HepG2 (cell line): ENCODE data around the gene FANCG. TPM values are rescaled to one million over a fixed set of nuclear protein-coding genes. Genes with fewer than 3 reads are reported as not detected.

Experiments
- ATAC-seq: fragments of 200-7000 bp; cut with Tn5 transposase; 3 replicates; pipeline ENCODE4 v1.9.1; 2020; ENCODE audit warnings: mild to moderate bottlenecking, moderate library complexity
- BruUV-seq: library from RNA; stranded (reverse); fragments of 400-500 nt; replicated peaks from 2 replicates; lab custom pipeline; 2021; lab: Mats Ljungman, UMichigan
- CTCF ChIA-PET: fragments of 300-600 bp; formaldehyde crosslinking; extraction: SDS; loops from one replicate; lab custom pipeline; 2021; ENCODE audit warnings: low total read pairs, inconsistent platforms, low intra/inter-chr PET ratio; lab: Yijun Ruan, JAX
- POLR2A ChIA-PET: fragments of 350-600 bp; sonication (Branson Sonifier 250); formaldehyde crosslinking; loops from one replicate; lab custom pipeline; 2020; ENCODE audit warnings: antibody characterized with exemption, inconsistent platforms; lab: Yijun Ruan, JAX
- DNase-seq: peaks from one replicate; pipeline ENCODE4 v3.0.0-alpha.2; 2015; ENCODE audit warnings: low spot score
- FAIRE-seq: peaks from 3 replicates; lab custom pipeline; 2011; peaks lifted over from hg19 to GRCh38; lab: Jason Lieb, UNC
- H2AFZ ChIP-seq: one replicate; pipeline ENCODE4 v1.6.1; 2011; ENCODE audit warnings: low read length, inconsistent platforms
- H3K27ac ChIP-seq: fragments of 300-600 bp; 3 replicates; pipeline ENCODE4 v1.8.0; 2011; ENCODE audit warnings: mixed run types, mild to moderate bottlenecking, mixed read lengths, low read length, inconsistent platforms; ENCODE audit not compliant: insufficient read depth; ENCODE audit errors: extremely low read length
- H3K27me3 ChIP-seq, 2 experiments: fragments of 200-600 bp in 1 of 2; 2 replicates in 1 of 2; 3 replicates in 1 of 2; pipeline versions ENCODE4 v1.6.0 to v1.8.0; 2011; ENCODE audit warnings: low read length in 2 of 2, mild to moderate bottlenecking in 2 of 2, moderate library complexity in 2 of 2, inconsistent platforms in 1 of 2; ENCODE audit not compliant: insufficient read depth in 2 of 2, control insufficient read depth in 1 of 2
- H3K36me3 ChIP-seq, 2 experiments: fragments of 200-600 bp in 1 of 2; replicated peaks in 1 of 2; 2 replicates in 1 of 2; 3 replicates in 1 of 2; pipeline versions ENCODE4 v1.5.1 to v1.8.0; 2011; ENCODE audit warnings: low read length in 2 of 2, inconsistent platforms in 1 of 2; ENCODE audit not compliant: insufficient read depth in 2 of 2, control insufficient read depth in 1 of 2
- H3K4me1 ChIP-seq: 2 replicates; pipeline ENCODE4 v1.5.1; 2012; ENCODE audit warnings: low read length, inconsistent platforms; ENCODE audit not compliant: insufficient read depth
- H3K4me2 ChIP-seq: 2 replicates; pipeline ENCODE4 v1.6.0; 2011; ENCODE audit warnings: low read depth, low read length, inconsistent platforms
- H3K4me3 ChIP-seq, 3 experiments: fragments of 200-600 bp in 1 of 3; sonication (generic), shearing (Covaris generic) in 1 of 3; replicated peaks in 1 of 3; 2 replicates each; pipeline ENCODE4 v1.5.1; 2011 to 2016; ENCODE audit warnings: low read length in 3 of 3, inconsistent platforms in 2 of 3, low read depth in 2 of 3, mild to moderate bottlenecking in 2 of 3, control low read depth in 1 of 3, mixed read lengths in 1 of 3; ENCODE audit not compliant: insufficient read depth in 1 of 3
- H3K79me2 ChIP-seq: one replicate; pipeline ENCODE4 v1.6.1; 2011; ENCODE audit warnings: low read length, inconsistent platforms; ENCODE audit not compliant: insufficient read depth
- H3K9ac ChIP-seq: 2 replicates; pipeline ENCODE4 v1.6.0; 2011; ENCODE audit warnings: mild to moderate bottlenecking, low read depth, low read length, inconsistent platforms; ENCODE audit not compliant: insufficient read depth
- H3K9me3 ChIP-seq: 2 replicates; pipeline ENCODE4 v1.5.1; 2012; ENCODE audit warnings: mild to moderate bottlenecking, low read length
- H4K20me1 ChIP-seq: 2 replicates; pipeline ENCODE4 v1.6.0; 2011; ENCODE audit warnings: inconsistent platforms, mild to moderate bottlenecking, low read length, moderate library complexity; ENCODE audit not compliant: insufficient read depth
- ATF1 ChIP-seq: IDR thresholded peaks from 2 replicates; pipeline ENCODE4 v1.6.1; 2016; ENCODE audit warnings: mild to moderate bottlenecking, control low read depth
- GABPA ChIP-seq, 2 experiments: IDR thresholded peaks; 2 replicates each; pipeline ENCODE4 v1.6.1; 2011 to 2016; ENCODE audit warnings: low read depth in 2 of 2, low read length in 1 of 2, missing biosample characterization in 1 of 2, missing genetic modification characterization in 1 of 2
- GTF3A ChIP-seq: sonication (generic); formaldehyde crosslinking; conservative IDR thresholded peaks from 2 replicates; pipeline ENCODE4 v1.4.0; 2020; ENCODE audit warnings: mild to moderate bottlenecking, missing genetic modification reagents
- KLF6 ChIP-seq: IDR thresholded peaks from 2 replicates; pipeline ENCODE4 v1.8.0; 2016; ENCODE audit warnings: missing biosample characterization, missing genetic modification reagents
- MAFG ChIP-seq: sonication (generic); formaldehyde crosslinking; IDR thresholded peaks from 2 replicates; pipeline ENCODE4 v1.5.1; 2020; ENCODE audit warnings: mild to moderate bottlenecking, missing genetic modification reagents
- PAF1 ChIP-seq: IDR thresholded peaks from 2 replicates; pipeline ENCODE4 v1.6.1; 2016; ENCODE audit warnings: missing genetic modification reagents, missing compliant biosample characterization
- U2AF1 ChIP-seq: fragments of 200-400 bp; formaldehyde crosslinking; optimal IDR thresholded peaks from 2 replicates; pipeline ENCODE3; 2017; ENCODE audit warnings: mild to moderate bottlenecking, low read depth, low read length
- ZNF251 ChIP-seq: sonication (generic); formaldehyde crosslinking; IDR thresholded peaks from 2 replicates; pipeline ENCODE4 v1.9.0; 2021; ENCODE audit warnings: mild to moderate bottlenecking, missing genetic modification reagents
- ZNF879 ChIP-seq: sonication (generic); formaldehyde crosslinking; IDR thresholded peaks from 2 replicates; pipeline ENCODE4 v1.8.1; 2023; ENCODE audit warnings: missing genetic modification reagents
- WGBS: methylation state at CpG from one replicate; pipeline ENCODE4 v1.1.6; 2017; ENCODE audit warnings: low lambda C conversion rate; 5-methylcytosine and 5-hydroxymethylcytosine counted together
- in situ Hi-C: cut with HindIII; loops from 2 replicates; pipeline ENCODE4 v1.10.0; 2017; ENCODE audit warnings: low pct_unique_long_range_greater_than_20kb; ENCODE audit not compliant: extremely low pct_ligation_motif_present
- intact Hi-C: fragments of 100-400 bp; cut with micrococcal nuclease; formaldehyde crosslinking; loops from one replicate; pipeline ENCODE4 v1.10.0; 2022; ENCODE audit not compliant: unreplicated experiment
- polyA plus RNA-seq, 8 experiments: library from polyadenylated mRNA; depleted of rRNA in 3 of 8; stranded (reverse) in 7 of 8; unstranded in 1 of 8; fragments of >200 nt; fragmentation: Illumina TruSeq in 4 of 8; extraction: Trizol in 4 of 8; gene quantifications; 2 replicates each; pipeline versions ENCODE4 v1.2.1 to v1.2.3, GENCODE V29; 2011 to 2016; ENCODE audit warnings: low read depth in 4 of 8, missing spikeins in 1 of 8, mixed read lengths in 1 of 8; ENCODE audit not compliant: insufficient read depth in 1 of 8
- total RNA-seq, 5 experiments: library from RNA; depleted of rRNA; stranded (reverse); fragments of >200 nt; fragmentation: Illumina TruSeq; extraction: Trizol; gene quantifications; 2 replicates each; pipeline ENCODE4 v1.2.3, GENCODE V29; 2016; ENCODE audit warnings: low read depth in 1 of 5
- TF ChIP-seq, protein P1 (sequence below): sonication (generic); formaldehyde crosslinking; IDR thresholded peaks from 2 replicates; pipeline ENCODE4 v1.8.1; 2022; ENCODE audit warnings: mild to moderate bottlenecking, missing genetic modification reagents
- TF ChIP-seq, protein P2 (sequence below): sonication (generic); formaldehyde crosslinking; IDR thresholded peaks from 2 replicates; pipeline ENCODE4 v1.8.0; 2022; ENCODE audit warnings: mild to moderate bottlenecking, missing genetic modification reagents, moderate library complexity

The FANCG gene
- total and polyA plus RNA-seq, 2 of the 13 experiments (the other 11 are each of a cell fraction or from before 2014, with no cell fraction given): 14.4 to 45.1 TPM

DNA sequence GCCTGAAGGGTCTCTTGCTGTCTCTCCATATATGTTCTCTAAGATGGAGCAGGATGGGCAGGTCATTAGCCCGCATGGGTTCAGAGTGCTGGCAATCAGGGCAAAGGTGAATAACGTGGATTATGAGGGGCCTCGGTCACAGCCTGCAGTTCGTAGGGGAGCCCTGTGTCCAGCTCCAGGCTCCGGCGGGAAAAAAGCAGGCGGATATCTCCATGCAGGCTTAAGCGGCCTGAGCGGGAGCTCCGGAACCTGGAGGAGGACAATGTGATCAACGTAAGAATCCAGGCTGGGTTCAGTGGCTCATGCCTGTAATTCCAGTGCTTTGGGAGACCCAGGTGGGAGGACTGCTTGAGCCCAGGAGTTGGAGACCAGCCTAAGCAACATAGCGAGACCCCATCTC is 25.4 kb upstream of the FANCG start:
- Histone ChIP-seq H3K27ac (no peak overlapping the region), H3K9ac (no peak overlapping the region), H3K36me3 (peaks cover 7 to 19% of the 10 kb centered on the region in 2 experiments; a peak in 4 of 5 replicates), H3K9me3 (no peaks in the 10 kb centered on the region), H3K79me2 (peaks cover 16% of the 10 kb centered on the region), H3K4me3 (no peak overlapping the region), H3K4me2 (no peak overlapping the region), H3K4me1 (peaks cover 23% of the 10 kb centered on the region), H4K20me1 (no peaks in the 10 kb centered on the region), H2AFZ (no peak overlapping the region), H3K27me3 (no peaks in the 10 kb centered on the region; a peak in 1 of 5 replicates)
- DNase-seq (no peak), FAIRE-seq (no peak), ATAC-seq (no peak)
- WGBS: 93% methylated on average over 12 of the region's 12 CpGs
- in situ Hi-C loops (no loop called here), intact Hi-C loops (no loop called here)
- ChIA-PET CTCF (no interaction called here), POLR2A (no interaction called here)
- no TSS peak for BruUV-seq
- TF ChIP-seq ZNF251 (no peak), GABPA (IDR thresholded peaks at IDR 0.05; ENCODE audit: low read depth, low read length) (no peak), GABPA (CRISPR knock-in tag; IDR thresholded peaks at IDR 0.05; ENCODE audit: low read depth) (no peak), PAF1 (no peak), U2AF1 (no peak), ATF1 (CRISPR knock-in tag) (no peak), ZNF879 (no peak), MAFG (CRISPR knock-in tag) (no peak), KLF6 (CRISPR knock-in tag) (no peak), GTF3A (no peak)
- TF ChIP-seq, protein P1, sequence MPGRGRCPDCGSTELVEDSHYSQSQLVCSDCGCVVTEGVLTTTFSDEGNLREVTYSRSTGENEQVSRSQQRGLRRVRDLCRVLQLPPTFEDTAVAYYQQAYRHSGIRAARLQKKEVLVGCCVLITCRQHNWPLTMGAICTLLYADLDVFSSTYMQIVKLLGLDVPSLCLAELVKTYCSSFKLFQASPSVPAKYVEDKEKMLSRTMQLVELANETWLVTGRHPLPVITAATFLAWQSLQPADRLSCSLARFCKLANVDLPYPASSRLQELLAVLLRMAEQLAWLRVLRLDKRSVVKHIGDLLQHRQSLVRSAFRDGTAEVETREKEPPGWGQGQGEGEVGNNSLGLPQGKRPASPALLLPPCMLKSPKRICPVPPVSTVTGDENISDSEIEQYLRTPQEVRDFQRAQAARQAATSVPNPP (CRISPR knock-in tag): no peak
- TF ChIP-seq, protein P2, sequence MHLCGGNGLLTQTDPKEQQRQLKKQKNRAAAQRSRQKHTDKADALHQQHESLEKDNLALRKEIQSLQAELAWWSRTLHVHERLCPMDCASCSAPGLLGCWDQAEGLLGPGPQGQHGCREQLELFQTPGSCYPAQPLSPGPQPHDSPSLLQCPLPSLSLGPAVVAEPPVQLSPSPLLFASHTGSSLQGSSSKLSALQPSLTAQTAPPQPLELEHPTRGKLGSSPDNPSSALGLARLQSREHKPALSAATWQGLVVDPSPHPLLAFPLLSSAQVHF (CRISPR knock-in tag): no peak
